Vagina (tissue), 2 donors: ENCODE data around the gene SLC9C1. TPM values are rescaled to one million over a fixed set of nuclear protein-coding genes. Genes with fewer than 3 reads are reported as not detected.

Experiments
- DNase-seq, 2 donors: peaks; one replicate each; pipeline ENCODE4 v3.0.0-alpha.2; 2017; ENCODE audit errors: extremely low spot score in 2 of 2
- H3K27ac ChIP-seq: fragments of 200-600 bp; sonication (generic); one replicate; pipeline ENCODE4 v1.5.1; 2019
- H3K27me3 ChIP-seq: fragments of 200-600 bp; sonication (generic); one replicate; pipeline ENCODE4 v1.5.1; 2019
- H3K36me3 ChIP-seq, 2 donors: fragments of 200-600 bp; sonication (generic); one replicate each; pipeline ENCODE4 v1.5.1; 2017 to 2019
- H3K4me1 ChIP-seq: fragments of 200-600 bp; sonication (generic); one replicate; pipeline ENCODE4 v1.5.1; 2019
- H3K4me3 ChIP-seq, 2 donors: fragments of 200-600 bp; sonication (generic); 1 replicate in 1 of 2; 2 replicates in 1 of 2; pipeline ENCODE4 v1.5.1; 2016 to 2019
- H3K9me3 ChIP-seq: fragments of 200-600 bp; sonication (generic); one replicate; pipeline ENCODE4 v1.5.1; 2019
- POLR2A ChIP-seq, 2 donors: fragments of 450-650 bp; IDR thresholded peaks; one replicate each; pipeline ENCODE4 v1.6.1; 2017; ENCODE audit warnings: antibody characterized with exemption in 2 of 2, mild to moderate bottlenecking in 2 of 2, moderate library complexity in 2 of 2
- POLR2AphosphoS5 ChIP-seq, 2 donors: sonication (generic); formaldehyde crosslinking; IDR thresholded peaks; one replicate each; pipeline ENCODE4 v1.9.0; 2017; ENCODE audit warnings: antibody characterized with exemption in 2 of 2, mild to moderate bottlenecking in 2 of 2, low read depth in 1 of 2; ENCODE audit not compliant: insufficient read depth in 1 of 2
- intact Hi-C: fragments of 100-400 bp; cut with DNase I; formaldehyde crosslinking; loops from one replicate; pipeline ENCODE4 v1.15.1; 2023
- total RNA-seq: library from RNA; depleted of rRNA; stranded (reverse); fragments of >200 nt; gene quantifications from one replicate; pipeline ENCODE4 v1.2.3, GENCODE V29; 2016
- TF ChIP-seq, protein P1 (sequence below), 3 experiments: fragments of 450-650 bp in 2 of 3; fragments of 200-600 bp in 1 of 3; sonication (generic) in 1 of 3; IDR thresholded peaks; one replicate each; pipeline ENCODE4 v1.5.1; 2017 to 2019; ENCODE audit warnings: antibody characterized with exemption in 3 of 3, mild to moderate bottlenecking in 2 of 3, moderate library complexity in 2 of 3

The SLC9C1 gene
- total RNA-seq, 1 donor from 2014 or later, result not detected

DNA sequence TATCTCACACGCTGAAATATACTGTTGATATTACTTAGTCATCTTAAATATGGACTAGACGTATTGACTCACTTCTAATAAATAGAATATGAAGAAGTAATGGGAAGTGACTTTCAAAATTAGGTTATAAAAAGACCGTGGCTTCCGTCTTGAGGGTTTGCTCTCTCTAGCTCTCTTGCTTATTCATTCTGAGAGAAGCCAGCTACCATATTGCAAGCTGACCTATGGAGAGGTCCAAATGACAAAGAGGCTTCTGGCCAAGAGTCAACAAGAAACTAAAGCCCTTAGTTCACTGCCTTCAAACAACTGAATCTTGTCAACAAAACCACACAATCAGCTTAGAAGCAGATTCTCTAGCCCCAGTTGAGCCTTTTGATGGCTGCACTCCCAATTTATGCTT lies 46.1 kb downstream of the SLC9C1 start:
- no peaks in the 10 kb centered on the region for H3K27me3 ChIP-seq
- no peak overlapping the region for H3K27ac ChIP-seq
- no peak for DNase-seq
- TF ChIP-seq, protein P1, sequence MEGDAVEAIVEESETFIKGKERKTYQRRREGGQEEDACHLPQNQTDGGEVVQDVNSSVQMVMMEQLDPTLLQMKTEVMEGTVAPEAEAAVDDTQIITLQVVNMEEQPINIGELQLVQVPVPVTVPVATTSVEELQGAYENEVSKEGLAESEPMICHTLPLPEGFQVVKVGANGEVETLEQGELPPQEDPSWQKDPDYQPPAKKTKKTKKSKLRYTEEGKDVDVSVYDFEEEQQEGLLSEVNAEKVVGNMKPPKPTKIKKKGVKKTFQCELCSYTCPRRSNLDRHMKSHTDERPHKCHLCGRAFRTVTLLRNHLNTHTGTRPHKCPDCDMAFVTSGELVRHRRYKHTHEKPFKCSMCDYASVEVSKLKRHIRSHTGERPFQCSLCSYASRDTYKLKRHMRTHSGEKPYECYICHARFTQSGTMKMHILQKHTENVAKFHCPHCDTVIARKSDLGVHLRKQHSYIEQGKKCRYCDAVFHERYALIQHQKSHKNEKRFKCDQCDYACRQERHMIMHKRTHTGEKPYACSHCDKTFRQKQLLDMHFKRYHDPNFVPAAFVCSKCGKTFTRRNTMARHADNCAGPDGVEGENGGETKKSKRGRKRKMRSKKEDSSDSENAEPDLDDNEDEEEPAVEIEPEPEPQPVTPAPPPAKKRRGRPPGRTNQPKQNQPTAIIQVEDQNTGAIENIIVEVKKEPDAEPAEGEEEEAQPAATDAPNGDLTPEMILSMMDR (IDR thresholded peaks at IDR 0.05), result no peak
- TF ChIP-seq POLR2A (IDR thresholded peaks at IDR 0.05) (no peak), POLR2AphosphoS5 (IDR thresholded peaks at IDR 0.05; ENCODE audit: insufficient read depth in 1 of 2, low read depth in 1 of 2) (no peak)
- H3K4me1 ChIP-seq, result no peaks in the 10 kb centered on the region
- H3K9me3 ChIP-seq, result no peaks in the 10 kb centered on the region
- H3K36me3 ChIP-seq, result no peaks in the 10 kb centered on the region
- intact Hi-C loops, result no loop called here
- H3K4me3 ChIP-seq, result no peak overlapping the region

DNA sequence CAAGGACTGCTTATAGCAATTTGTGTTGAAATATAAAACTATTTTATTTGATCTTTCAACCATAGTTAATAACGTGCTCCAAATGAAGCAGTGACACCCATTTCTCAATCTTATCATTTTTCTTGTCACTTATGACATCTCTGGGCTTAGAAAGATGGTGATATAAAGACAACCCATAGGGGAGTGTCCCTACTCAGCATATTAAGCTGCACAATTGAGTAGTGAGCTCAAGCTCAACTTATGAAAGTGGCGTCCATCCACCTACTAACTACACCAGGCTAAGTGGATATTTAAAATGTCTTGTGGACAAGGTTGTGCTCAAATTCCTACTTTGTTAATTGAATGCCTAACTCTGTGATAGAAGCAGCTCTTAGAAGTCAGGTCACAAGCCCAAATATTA lies 46.7 kb downstream of the SLC9C1 start:
- H3K27ac ChIP-seq, result no peak overlapping the region
- H3K4me3 ChIP-seq, result no peak overlapping the region
- no peaks in the 10 kb centered on the region for H3K27me3 ChIP-seq
- no peak for TF ChIP-seq POLR2AphosphoS5 (IDR thresholded peaks at IDR 0.05; ENCODE audit: insufficient read depth in 1 of 2, low read depth in 1 of 2)
- TF ChIP-seq, protein P1 (IDR thresholded peaks at IDR 0.05), result no peak
- TF ChIP-seq POLR2A (IDR thresholded peaks at IDR 0.05), result no peak
- no peaks in the 10 kb centered on the region for H3K9me3 ChIP-seq
- DNase-seq, result no peak
- intact Hi-C loops, result no loop called here
- no peaks in the 10 kb centered on the region for H3K4me1 ChIP-seq
- H3K36me3 ChIP-seq, result no peaks in the 10 kb centered on the region

DNA sequence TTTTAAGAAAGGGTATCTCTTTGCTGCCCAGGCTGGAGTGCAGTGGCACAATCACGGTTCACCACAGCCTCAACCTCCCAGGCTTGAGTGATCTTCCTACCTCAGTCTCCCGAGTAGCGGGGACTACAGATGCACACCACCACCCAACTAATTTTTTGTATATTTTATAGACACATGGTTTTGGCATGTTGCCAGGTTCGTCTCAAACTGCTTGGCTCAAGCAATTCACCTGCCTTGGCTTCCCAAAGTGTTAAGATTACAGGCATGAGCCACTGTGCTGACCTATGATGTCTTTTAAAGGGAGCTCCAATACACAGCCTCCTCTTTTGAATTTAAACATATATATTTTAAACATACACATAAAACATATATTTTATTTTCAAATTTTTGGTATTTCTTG lies 60.9 kb downstream of the SLC9C1 start:
- TF ChIP-seq, protein P1 (IDR thresholded peaks at IDR 0.05), result no peak
- TF ChIP-seq POLR2A (IDR thresholded peaks at IDR 0.05), result no peak
- no peak for TF ChIP-seq POLR2AphosphoS5 (IDR thresholded peaks at IDR 0.05; ENCODE audit: insufficient read depth in 1 of 2, low read depth in 1 of 2)
- H3K4me1 ChIP-seq, result no peaks in the 10 kb centered on the region
- no peaks in the 10 kb centered on the region for H3K27me3 ChIP-seq
- no peak overlapping the region for H3K27ac ChIP-seq
- H3K4me3 ChIP-seq, result no peak overlapping the region
- DNase-seq, result no peak
- H3K9me3 ChIP-seq, result no peaks in the 10 kb centered on the region
- intact Hi-C loops, result no loop called here
- H3K36me3 ChIP-seq, result no peaks in the 10 kb centered on the region

DNA sequence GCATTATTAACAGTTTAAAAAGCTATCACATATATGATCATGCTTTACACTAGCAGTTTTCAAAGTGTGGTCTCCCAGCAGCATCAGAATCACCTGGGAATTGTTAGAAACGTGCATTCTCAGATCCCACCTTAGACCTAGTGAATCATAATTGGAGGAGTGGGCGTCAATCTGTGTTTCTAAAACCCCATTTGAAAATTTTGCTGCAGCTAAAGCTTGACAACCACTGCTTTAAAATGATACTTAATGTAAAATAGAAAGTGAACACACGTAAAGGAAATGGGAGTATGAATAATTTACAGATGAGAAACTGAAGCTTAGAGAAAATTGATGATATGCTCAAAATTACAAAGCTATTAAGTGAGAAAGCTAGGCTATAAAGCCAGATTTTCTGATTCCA lies 62.3 kb downstream of the SLC9C1 start:
- intact Hi-C loops, result no loop called here
- no peaks in the 10 kb centered on the region for H3K4me1 ChIP-seq
- H3K27me3 ChIP-seq, result no peaks in the 10 kb centered on the region
- DNase-seq, result no peak
- H3K36me3 ChIP-seq, result no peaks in the 10 kb centered on the region
- H3K9me3 ChIP-seq, result no peaks in the 10 kb centered on the region
- TF ChIP-seq POLR2A (IDR thresholded peaks at IDR 0.05), result no peak
- TF ChIP-seq, protein P1 (IDR thresholded peaks at IDR 0.05), result no peak
- TF ChIP-seq POLR2AphosphoS5 (IDR thresholded peaks at IDR 0.05; ENCODE audit: insufficient read depth in 1 of 2, low read depth in 1 of 2), result no peak
- no peak overlapping the region for H3K27ac ChIP-seq
- H3K4me3 ChIP-seq, result no peak overlapping the region

DNA sequence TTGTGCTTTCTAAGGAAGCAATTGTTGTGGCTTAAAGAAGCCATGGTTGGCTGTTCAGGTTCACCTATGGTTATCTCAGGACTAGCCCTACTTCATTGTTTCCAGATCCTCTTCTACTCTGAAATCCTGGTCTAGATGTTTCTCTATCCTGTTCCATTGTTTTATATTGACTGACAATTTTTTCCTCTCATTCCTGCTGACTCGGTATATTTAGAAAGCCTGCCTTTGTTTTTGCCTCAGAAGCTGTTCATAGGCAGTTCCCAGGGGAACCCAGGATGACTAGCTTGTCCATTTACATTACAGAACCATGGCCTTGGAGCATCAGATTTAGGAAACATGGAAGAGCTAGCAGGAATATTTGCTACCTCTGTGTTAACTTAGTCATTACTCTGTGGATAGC lies 64.0 kb downstream of the SLC9C1 start:
- Histone ChIP-seq H3K4me1 (no peaks in the 10 kb centered on the region), H3K9me3 (no peaks in the 10 kb centered on the region), H3K36me3 (no peaks in the 10 kb centered on the region), H3K4me3 (no peak overlapping the region), H3K27me3 (no peaks in the 10 kb centered on the region), H3K27ac (no peak overlapping the region)
- no peak for TF ChIP-seq POLR2A (IDR thresholded peaks at IDR 0.05)
- TF ChIP-seq POLR2AphosphoS5 (IDR thresholded peaks at IDR 0.05; ENCODE audit: insufficient read depth in 1 of 2, low read depth in 1 of 2), result no peak
- TF ChIP-seq, protein P1 (IDR thresholded peaks at IDR 0.05), result no peak
- no peak for DNase-seq
- intact Hi-C loops, result no loop called here
